SU-DHL-6 (cell line): Measurements from ENCODE around the gene TBRG4.

ENCODE experiments used
- H2AFZ ChIP-seq: fragments of 200-600 bp; sonication (generic); 2 replicates; pipeline ENCODE4 v1.6.1; 2014; ENCODE audit warnings: low read depth, mild to moderate bottlenecking, moderate library complexity, mixed read lengths, antibody characterized with exemption, low read length; ENCODE audit not compliant: severe bottlenecking
- H3F3A ChIP-seq: fragments of 200-600 bp; shearing (Covaris generic); 2 replicates; pipeline ENCODE4 v1.6.0; 2016; ENCODE audit warnings: antibody characterized with exemption, mild to moderate bottlenecking; ENCODE audit not compliant: insufficient read depth
- H3K27ac ChIP-seq: fragments of 200-600 bp; sonication (generic); 2 replicates; pipeline ENCODE4 v1.5.1; 2016; ENCODE audit warnings: low read depth, mild to moderate bottlenecking, low read length, moderate library complexity, mixed read lengths
- H3K27me3 ChIP-seq: fragments of 200-600 bp; sonication (generic), shearing (Covaris generic); 2 replicates; pipeline ENCODE4 v1.6.0; 2014; ENCODE audit warnings: mild to moderate bottlenecking, low read length
- H3K36me3 ChIP-seq: fragments of 200-600 bp; sonication (generic); 2 replicates; pipeline ENCODE4 v1.6.1; 2014; ENCODE audit warnings: mild to moderate bottlenecking, low read length, mixed read lengths
- H3K4me2 ChIP-seq: fragments of 300-600, 200-600 bp; shearing (Covaris generic), sonication (generic); 2 replicates; pipeline ENCODE4 v1.6.0; 2014; ENCODE audit warnings: low read length, low read depth, mild to moderate bottlenecking; ENCODE audit not compliant: poor library complexity, severe bottlenecking
- H3K4me3 ChIP-seq: fragments of 200-600 bp; sonication (generic); 2 replicates; pipeline ENCODE4 v1.5.1; 2014; ENCODE audit warnings: antibody characterized with exemption, low read length, mild to moderate bottlenecking, mixed read lengths; ENCODE audit not compliant: insufficient read depth, poor library complexity, severe bottlenecking
- H3K79me2 ChIP-seq: fragments of 200-600 bp; sonication (generic); 2 replicates; pipeline ENCODE4 v1.6.1; 2014; ENCODE audit warnings: mild to moderate bottlenecking, low read length, moderate library complexity; ENCODE audit not compliant: insufficient read depth
- H3K9ac ChIP-seq: fragments of 200-600 bp; sonication (generic); 2 replicates; pipeline ENCODE4 v1.7.0; 2014; ENCODE audit warnings: mild to moderate bottlenecking, low read length
- H3K9me2 ChIP-seq: fragments of 200-600 bp; sonication (generic); replicated peaks from 2 replicates; pipeline ENCODE4 v1.6.1; 2014; ENCODE audit warnings: low read length; ENCODE audit not compliant: insufficient read depth
- H3K9me3 ChIP-seq: fragments of 200-600 bp; sonication (generic); 2 replicates; pipeline ENCODE4 v1.6.1; 2014; ENCODE audit warnings: low read length, mixed read lengths; ENCODE audit not compliant: insufficient read depth
- H4K20me1 ChIP-seq: fragments of 200-600 bp; sonication (generic); 2 replicates; pipeline ENCODE4 v1.6.1; 2014; ENCODE audit warnings: low read depth, mild to moderate bottlenecking, antibody characterized with exemption, low read length, moderate library complexity, mixed read lengths
- CTCF ChIP-seq: fragments of 200-600 bp; sonication (generic); IDR thresholded peaks from one replicate; pipeline ENCODE4 v1.5.1; 2017; ENCODE audit warnings: antibody characterized with exemption, mild to moderate bottlenecking, low read length, moderate library complexity; ENCODE audit not compliant: insufficient read depth, poor library complexity, severe bottlenecking
- EZH2phosphoT487 ChIP-seq: fragments of 200-600 bp; sonication (generic), shearing (Covaris generic); conservative IDR thresholded peaks from 2 replicates; pipeline ENCODE4 v1.6.1; 2018; ENCODE audit warnings: mild to moderate bottlenecking, antibody characterized with exemption, low read length, moderate library complexity, mixed read lengths

Gene TBRG4

GRCh38 chr7:45077579-45077978, 33.9 kb downstream of the TBRG4 start:
- Histone ChIP-seq H2AFZ (no peak overlapping the region), H4K20me1 (no peaks in the 10 kb centered on the region), H3K27ac (no peak overlapping the region), H3K36me3 (no peaks in the 10 kb centered on the region), H3K9me3 (no peaks in the 10 kb centered on the region), H3K27me3 (no peaks in the 10 kb centered on the region), H3K79me2 (no peaks in the 10 kb centered on the region), H3K4me2 (no peak overlapping the region), H3K9ac (no peak overlapping the region), H3K4me3 (no peak overlapping the region), H3F3A (no peaks in the 10 kb centered on the region), H3K9me2 (no peaks in the 10 kb centered on the region)
- TF ChIP-seq EZH2phosphoT487 (no peak), CTCF (no peak)

- no peak overlapping the region for H3K4me2 ChIP-seq
- H2AFZ ChIP-seq = no peak overlapping the region
- TF ChIP-seq CTCF (no peak), EZH2phosphoT487 (no peak)
- no peak overlapping the region for H3K4me3 ChIP-seq
- no peaks in the 10 kb centered on the region for H3K79me2 ChIP-seq
- H3K36me3 ChIP-seq = no peaks in the 10 kb centered on the region
- H4K20me1 ChIP-seq = no peaks in the 10 kb centered on the region
- no peaks in the 10 kb centered on the region for H3K27me3 ChIP-seq
- H3K9ac ChIP-seq = no peak overlapping the region
- H3K9me2 ChIP-seq = no peaks in the 10 kb centered on the region
- H3K27ac ChIP-seq = no peak overlapping the region
- no peaks in the 10 kb centered on the region for H3K9me3 ChIP-seq
- no peaks in the 10 kb centered on the region for H3F3A ChIP-seq
Measured at GRCh38 chr7:45076946-45077345, 34.6 kb downstream of the TBRG4 start.

- Histone ChIP-seq H3K9me3 (no peaks in the 10 kb centered on the region), H3F3A (no peaks in the 10 kb centered on the region), H3K79me2 (no peaks in the 10 kb centered on the region), H3K4me3 (no peak overlapping the region), H2AFZ (no peak overlapping the region), H3K4me2 (no peak overlapping the region), H3K9me2 (no peaks in the 10 kb centered on the region), H3K9ac (no peak overlapping the region), H3K27ac (no peak overlapping the region), H3K27me3 (no peaks in the 10 kb centered on the region), H3K36me3 (no peaks in the 10 kb centered on the region), H4K20me1 (no peaks in the 10 kb centered on the region)
- no peak for TF ChIP-seq EZH2phosphoT487
- no peak for TF ChIP-seq CTCF
Measured at GRCh38 chr7:45075871-45076796, 35.4 kb downstream of the TBRG4 start.
